ENCODE results near the gene PGLYRP1.

DNA sequence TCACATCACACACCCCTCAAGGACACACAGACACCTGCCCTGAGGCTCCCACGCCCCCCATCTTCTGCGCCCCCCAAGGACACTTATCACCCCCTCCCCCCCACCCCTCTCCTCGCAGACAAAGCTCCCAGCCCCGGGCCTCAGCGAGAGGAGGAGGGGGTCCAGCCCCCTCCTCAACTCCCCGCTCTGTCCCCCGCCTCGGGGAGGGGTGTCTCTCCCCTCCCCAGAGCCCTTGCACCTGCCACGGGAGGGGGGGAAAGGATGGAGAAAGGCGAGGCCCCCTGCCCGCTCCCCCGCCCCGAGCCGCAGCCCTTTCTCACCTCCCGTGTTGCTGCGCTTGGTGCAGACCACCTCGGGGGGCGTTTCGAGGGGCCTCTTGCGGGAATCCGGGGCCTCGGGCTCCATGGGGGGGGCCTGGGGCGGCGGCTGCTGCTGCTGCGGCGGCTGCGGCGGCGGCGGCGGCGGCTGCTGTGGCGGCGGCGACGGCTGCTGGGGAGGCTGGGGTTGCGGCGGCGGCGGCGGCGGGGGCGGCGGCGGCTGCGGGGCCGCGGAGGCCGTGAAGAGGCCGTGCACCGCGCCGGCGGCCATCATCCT lies 49.8 kb downstream of the PGLYRP1 start:
- TF ChIP-seq CTCF (IDR thresholded peaks at IDR 0.05; ENCODE audit: low read depth, low read length, poor library complexity, severe bottlenecking) (no peak), EZH2phosphoT487 (IDR thresholded peaks at IDR 0.05; ENCODE audit: borderline replicate concordance, low read length) (no peak)

All from DOHH2 (cell line).